Measurements from ENCODE around the gene CCDC12.
A peak's percentile ranks its signal among the peaks of the same experiment; 100 is the strongest.

The CCDC12 gene

GRCh38 chr3:46976326-46977190 lies at the start of gene CCDC12:
CCDC12 (minus strand) TSS chr3:46976745; CDS start chr3:46976732, 13 bp downstream.
- H3K4me3 ChIP-seq (ENCODE audit: low read depth, low read length), result peak within 1 kb of the TSS; percentile 89
- DNase-seq (ENCODE audit: low read depth), result peak; percentile 98

GRCh38 chr3:47024932-47025331 lies 48.4 kb upstream of the CCDC12 start:
- H3K4me3 ChIP-seq (ENCODE audit: low read depth, low read length), result no peak overlapping the region
- DNase-seq (ENCODE audit: low read depth), result no peak

GRCh38 chr3:47022641-47023071 lies 46.1 kb upstream of the CCDC12 start:
- DNase-seq (ENCODE audit: low read depth), result no peak

GRCh38 chr3:47020311-47020710 lies 43.8 kb upstream of the CCDC12 start:
- H3K4me3 ChIP-seq (ENCODE audit: low read depth, low read length), result no peak overlapping the region
- no peak for DNase-seq (ENCODE audit: low read depth)

More at GRCh38 chr3:47022641-47023071, 46.1 kb upstream of the CCDC12 start:
- H3K4me3 ChIP-seq (ENCODE audit: low read depth, low read length), result no peak overlapping the region

- no peak overlapping the region for H3K4me3 ChIP-seq (ENCODE audit: low read depth, low read length)
- no peak for DNase-seq (ENCODE audit: low read depth)
Measured at GRCh38 chr3:47019201-47019600, 42.7 kb upstream of the CCDC12 start.

GRCh38 chr3:47018269-47018611 lies 41.7 kb upstream of the CCDC12 start:
- no peak for DNase-seq (ENCODE audit: low read depth)
- no peak overlapping the region for H3K4me3 ChIP-seq (ENCODE audit: low read depth, low read length)

GRCh38 chr3:47017504-47018268 lies 41.1 kb upstream of the CCDC12 start:
- no peak overlapping the region for H3K4me3 ChIP-seq (ENCODE audit: low read depth, low read length)
- no peak for DNase-seq (ENCODE audit: low read depth)

- DNase-seq (ENCODE audit: low read depth), result peak; percentile 67
- H3K4me3 ChIP-seq (ENCODE audit: low read depth, low read length), result no peak overlapping the region
Measured at GRCh38 chr3:47016934-47017435, 40.4 kb upstream of the CCDC12 start.

GRCh38 chr3:47016086-47016933 lies 39.8 kb upstream of the CCDC12 start:
- no peak for DNase-seq (ENCODE audit: low read depth)
- H3K4me3 ChIP-seq (ENCODE audit: low read depth, low read length), result no peak overlapping the region

GRCh38 chr3:47015151-47015550 lies 38.6 kb upstream of the CCDC12 start:
- H3K4me3 ChIP-seq (ENCODE audit: low read depth, low read length), result no peak overlapping the region
- DNase-seq (ENCODE audit: low read depth), result no peak

- no peak overlapping the region for H3K4me3 ChIP-seq (ENCODE audit: low read depth, low read length)
- DNase-seq (ENCODE audit: low read depth), result no peak
Measured at GRCh38 chr3:47014036-47014435, 37.5 kb upstream of the CCDC12 start.

- DNase-seq (ENCODE audit: low read depth), result no peak
- H3K4me3 ChIP-seq (ENCODE audit: low read depth, low read length), result no peak overlapping the region
Measured at GRCh38 chr3:47013231-47013630, 36.7 kb upstream of the CCDC12 start.

GRCh38 chr3:47012342-47013230 lies 36.0 kb upstream of the CCDC12 start:
- no peak for DNase-seq (ENCODE audit: low read depth)
- H3K4me3 ChIP-seq (ENCODE audit: low read depth, low read length), result no peak overlapping the region

- DNase-seq (ENCODE audit: low read depth), result no peak
- no peak overlapping the region for H3K4me3 ChIP-seq (ENCODE audit: low read depth, low read length)
Measured at GRCh38 chr3:47011371-47011770, 34.8 kb upstream of the CCDC12 start.

- DNase-seq (ENCODE audit: low read depth), result no peak
- no peak overlapping the region for H3K4me3 ChIP-seq (ENCODE audit: low read depth, low read length)
Measured at GRCh38 chr3:47010910-47011309, 34.4 kb upstream of the CCDC12 start.

- DNase-seq (ENCODE audit: low read depth), result no peak
- peak overlapping the region; percentile 54 for H3K4me3 ChIP-seq (ENCODE audit: low read depth, low read length)
Measured at GRCh38 chr3:47010111-47010712, 33.7 kb upstream of the CCDC12 start.

- peak; percentile 85 for DNase-seq (ENCODE audit: low read depth)
- H3K4me3 ChIP-seq (ENCODE audit: low read depth, low read length), result peak overlapping the region; percentile 54
Measured at GRCh38 chr3:47009225-47010110, 32.9 kb upstream of the CCDC12 start.
